GM19238 (cell line): ENCODE results near the gene RALGPS1.

Source experiments
- DNase-seq: peaks from one replicate; pipeline ENCODE4 v3.0.0; 2011; ENCODE audit warnings: low spot score; ENCODE audit not compliant: insufficient read length

Gene RALGPS1

GRCh38 chr9:127154003-127154389 is 239.4 kb downstream of the RALGPS1 start:
- DNase-seq, result no peak

DNA sequence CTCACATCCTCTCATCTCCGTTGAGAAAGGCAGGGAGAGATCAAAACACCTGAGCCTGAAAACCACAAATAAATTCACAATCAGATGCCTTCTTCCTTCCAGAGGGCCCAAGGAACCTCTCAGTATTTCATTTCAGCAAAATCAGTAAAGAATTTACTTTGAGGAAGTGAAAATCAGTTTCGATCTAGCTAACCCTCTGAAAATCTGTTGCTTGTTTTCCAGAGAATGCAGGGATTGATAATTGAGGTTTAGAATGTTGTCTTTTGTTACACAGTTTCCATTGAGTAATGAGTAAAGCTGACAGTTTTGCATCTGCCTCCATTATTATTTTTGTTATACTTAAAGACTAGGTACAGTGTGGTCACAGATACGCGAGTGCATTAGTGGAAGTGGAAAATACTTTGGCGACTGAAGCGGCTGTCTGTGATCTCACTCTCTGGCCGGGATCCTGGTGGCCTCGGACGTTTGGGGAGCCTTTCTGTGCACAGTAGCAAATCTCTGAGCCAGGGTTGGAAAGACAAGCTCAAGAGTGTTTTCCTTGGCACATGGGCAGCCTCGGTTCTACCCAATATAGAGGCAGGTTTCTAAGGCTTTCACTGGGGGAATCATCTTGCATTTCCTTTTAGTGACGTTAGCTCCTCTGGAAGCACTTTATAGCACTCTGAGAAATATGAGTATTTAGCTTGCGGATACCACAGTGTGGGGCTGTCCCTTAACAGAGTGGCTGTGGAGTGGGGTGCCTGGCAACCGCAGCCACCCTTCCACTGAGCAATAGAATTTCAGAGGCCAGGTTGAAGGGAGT is 240.0 kb downstream of the RALGPS1 start:
- no peak for DNase-seq

- DNase-seq, result no peak
Observed at GRCh38 chr9:127155314-127155960, 240.9 kb downstream of the RALGPS1 start.

DNA sequence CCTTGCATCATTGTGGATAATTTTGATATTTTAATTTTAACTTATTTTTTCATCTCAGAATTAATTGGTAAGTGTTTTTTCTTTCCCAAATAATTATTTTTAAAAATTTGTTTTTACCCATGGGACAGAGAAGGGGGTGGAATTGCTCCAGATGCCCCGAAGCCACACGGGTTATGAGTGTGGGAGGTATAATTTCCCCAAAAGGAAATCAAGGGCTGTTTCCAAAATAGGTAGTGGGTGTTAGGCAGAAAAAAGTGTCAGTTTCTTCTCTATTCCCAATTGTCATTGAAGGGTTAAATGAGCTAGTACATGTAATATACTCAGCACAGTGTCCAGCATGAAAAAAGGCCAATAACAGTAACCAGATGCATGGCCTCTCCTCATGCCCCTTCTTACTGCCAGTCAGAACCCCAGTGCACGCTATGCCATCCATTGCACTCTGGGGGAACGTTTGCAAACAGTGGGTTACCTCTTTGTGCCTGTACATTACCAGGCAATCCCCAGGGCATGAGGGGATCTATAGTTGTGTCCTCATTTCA is 244.3 kb downstream of the RALGPS1 start:
- no peak for DNase-seq

GRCh38 chr9:127159325-127159801 is 244.8 kb downstream of the RALGPS1 start:
- DNase-seq, result no peak

GRCh38 chr9:127159949-127160610 is 245.5 kb downstream of the RALGPS1 start:
- no peak for DNase-seq

GRCh38 chr9:127161081-127161624 is 246.6 kb downstream of the RALGPS1 start:
- DNase-seq, result no peak

DNA sequence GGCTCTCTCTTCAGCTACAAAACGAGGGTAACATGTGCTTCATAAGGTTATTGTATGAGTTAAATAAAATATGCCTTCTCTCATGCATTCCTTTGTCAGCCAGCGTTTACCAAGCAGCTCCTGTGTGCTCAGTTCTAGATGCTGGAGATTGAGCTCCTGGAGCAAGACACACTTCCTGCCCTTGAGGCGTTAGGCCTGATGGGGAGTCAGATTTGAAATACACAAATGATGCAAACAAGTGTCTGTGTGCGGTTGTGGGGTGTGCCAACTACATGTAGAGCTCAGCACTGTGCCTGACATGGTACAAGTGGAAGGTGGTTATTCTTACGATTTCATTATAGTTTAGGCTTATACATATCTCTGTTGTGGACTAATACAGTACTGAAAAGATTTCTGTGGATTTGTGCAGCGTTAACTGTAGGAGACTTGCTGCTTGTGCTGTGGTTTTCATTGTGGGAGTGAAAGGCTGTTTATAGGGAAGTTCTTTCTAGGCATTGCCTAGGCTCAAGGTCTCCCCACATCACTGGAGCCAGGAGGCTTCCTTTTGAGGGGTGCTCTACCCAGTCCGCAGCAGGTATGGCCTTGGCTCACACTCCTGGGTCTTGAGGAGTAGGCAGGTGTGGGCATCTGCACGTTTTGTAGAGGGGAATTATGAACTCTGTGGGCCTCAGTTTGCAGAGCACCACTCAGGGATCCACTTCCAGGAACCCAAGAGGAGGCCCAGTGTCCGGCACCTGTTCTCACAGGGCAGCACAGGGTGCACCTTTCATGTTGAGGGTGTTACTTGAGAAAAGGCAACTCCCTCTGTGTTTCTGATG is 247.7 kb downstream of the RALGPS1 start:
- no peak for DNase-seq

DNA sequence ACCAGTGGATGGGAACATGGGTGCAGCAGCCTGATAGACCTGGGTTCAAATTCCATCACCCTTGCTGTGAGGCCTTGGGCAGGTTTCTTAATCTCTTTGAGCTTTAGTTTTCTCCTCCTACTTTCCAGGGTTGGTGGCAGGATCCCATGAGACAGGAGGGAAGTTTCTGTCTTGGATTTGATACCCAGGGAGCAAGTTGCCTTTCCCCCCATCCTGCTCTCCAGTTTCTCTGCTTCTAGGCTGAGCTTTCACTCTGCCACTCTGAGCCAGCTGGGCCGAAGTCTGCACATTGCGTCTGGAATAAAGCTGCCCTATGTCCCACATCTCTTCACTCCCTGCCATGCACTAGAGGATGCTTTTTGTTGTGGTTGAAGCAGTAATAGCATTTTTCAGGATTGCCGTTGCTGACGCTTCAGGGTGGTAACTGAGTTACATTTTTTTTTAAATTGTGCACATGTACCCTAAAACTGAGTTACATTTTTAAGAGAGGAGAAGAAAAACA is 248.3 kb downstream of the RALGPS1 start:
- DNase-seq, result no peak

DNA sequence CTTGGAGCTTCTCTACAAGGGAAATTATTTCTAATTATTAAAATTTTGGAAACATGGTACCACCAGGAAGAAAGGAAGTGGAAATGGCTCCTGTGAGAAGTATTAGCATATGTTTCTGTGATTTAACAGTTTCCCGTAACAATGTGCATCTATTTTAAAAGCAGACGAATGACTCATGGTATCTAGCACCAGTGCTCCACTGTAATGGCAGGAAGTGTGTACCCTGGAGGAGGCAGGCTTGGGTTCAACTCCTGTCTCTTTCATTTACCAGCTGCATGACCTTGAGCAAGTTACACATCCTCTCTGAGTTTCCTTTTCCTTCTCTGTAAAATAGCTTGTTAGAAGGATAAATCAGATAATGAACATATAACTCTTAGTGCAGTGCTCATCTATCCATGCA is 248.8 kb downstream of the RALGPS1 start:
- DNase-seq, result no peak

- no peak for DNase-seq
Observed at GRCh38 chr9:127165116-127165515, 250.5 kb downstream of the RALGPS1 start.

- DNase-seq, result no peak
Observed at GRCh38 chr9:127166111-127166510, 251.5 kb downstream of the RALGPS1 start.

DNA sequence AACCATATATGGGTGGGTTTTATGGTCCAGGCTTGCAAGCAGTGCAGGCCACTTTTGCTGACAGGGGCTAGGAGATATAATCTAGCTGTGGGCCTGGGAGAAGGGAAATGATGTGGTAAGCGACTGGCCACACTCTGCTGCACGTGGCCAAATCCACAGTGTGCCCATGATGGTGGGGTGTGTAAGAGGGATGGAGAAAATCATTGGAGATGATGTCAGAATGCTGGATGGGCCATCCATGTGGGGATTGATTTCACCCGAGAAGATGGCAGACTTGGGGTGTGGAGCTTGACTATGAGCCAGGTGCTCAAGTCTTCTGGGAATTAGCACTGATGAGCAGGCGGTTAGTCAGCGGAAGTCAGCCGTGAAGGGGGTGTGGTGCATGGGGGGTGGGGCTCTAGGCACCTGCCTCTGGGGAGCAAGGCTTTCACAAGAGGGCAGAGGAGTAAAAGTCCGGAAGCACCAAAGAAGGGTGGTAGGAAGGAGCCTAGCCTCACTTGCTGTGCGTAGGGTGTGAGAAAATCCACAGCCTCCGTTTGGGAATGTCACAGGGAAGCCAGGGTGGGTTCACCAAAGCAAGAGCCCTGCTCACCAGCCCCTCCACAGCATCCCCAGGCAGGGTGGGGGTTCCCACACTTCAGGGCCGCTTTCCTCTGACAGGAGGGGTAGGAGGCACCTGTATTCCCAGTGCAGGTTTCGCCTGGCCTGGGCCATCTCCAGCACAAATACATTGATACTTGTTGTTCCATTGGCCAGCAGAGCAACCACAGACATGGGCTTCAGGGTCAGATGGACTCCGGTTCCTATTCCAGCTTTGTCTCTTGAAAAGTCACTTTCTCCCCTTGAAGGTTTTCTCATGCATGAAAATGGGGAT is 252.3 kb downstream of the RALGPS1 start:
- DNase-seq, result peak; percentile 74

DNA sequence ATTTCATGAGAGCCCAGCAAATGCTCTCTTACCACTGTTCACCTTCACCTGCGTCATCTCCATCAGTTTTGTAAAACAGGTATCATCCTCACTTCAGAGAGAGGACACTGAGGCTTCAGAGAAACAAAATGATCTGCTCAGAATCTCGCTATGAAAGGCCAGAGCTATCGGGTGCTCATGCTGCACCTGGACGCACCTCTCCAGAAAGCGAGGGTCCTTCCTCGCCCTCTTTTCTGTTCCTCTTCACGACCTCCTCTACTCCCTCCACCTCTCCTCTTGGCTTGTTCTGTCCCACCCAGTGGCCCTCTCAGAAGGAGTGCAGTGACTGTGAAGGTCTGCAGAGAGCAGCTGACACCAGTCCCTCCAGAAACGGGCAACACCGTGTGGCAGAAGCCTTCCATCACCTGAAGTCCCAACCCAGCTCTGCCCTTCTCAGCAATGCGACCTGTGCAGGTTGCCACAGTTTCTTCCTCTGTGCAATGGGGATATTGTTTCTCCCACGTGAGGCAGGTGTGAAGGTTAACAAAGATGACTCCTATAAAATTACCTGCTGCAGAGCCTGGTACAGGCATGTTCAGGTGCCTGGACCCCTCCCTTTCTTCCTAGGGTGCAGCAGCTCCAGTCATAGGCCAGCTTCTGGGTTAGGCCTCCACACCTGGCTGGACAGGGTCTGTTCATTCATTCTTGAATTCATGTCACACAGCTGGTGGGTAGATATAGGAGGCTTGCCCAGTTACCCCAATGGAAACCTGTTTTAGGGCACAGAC is 253.2 kb downstream of the RALGPS1 start:
- DNase-seq, result no peak

DNA sequence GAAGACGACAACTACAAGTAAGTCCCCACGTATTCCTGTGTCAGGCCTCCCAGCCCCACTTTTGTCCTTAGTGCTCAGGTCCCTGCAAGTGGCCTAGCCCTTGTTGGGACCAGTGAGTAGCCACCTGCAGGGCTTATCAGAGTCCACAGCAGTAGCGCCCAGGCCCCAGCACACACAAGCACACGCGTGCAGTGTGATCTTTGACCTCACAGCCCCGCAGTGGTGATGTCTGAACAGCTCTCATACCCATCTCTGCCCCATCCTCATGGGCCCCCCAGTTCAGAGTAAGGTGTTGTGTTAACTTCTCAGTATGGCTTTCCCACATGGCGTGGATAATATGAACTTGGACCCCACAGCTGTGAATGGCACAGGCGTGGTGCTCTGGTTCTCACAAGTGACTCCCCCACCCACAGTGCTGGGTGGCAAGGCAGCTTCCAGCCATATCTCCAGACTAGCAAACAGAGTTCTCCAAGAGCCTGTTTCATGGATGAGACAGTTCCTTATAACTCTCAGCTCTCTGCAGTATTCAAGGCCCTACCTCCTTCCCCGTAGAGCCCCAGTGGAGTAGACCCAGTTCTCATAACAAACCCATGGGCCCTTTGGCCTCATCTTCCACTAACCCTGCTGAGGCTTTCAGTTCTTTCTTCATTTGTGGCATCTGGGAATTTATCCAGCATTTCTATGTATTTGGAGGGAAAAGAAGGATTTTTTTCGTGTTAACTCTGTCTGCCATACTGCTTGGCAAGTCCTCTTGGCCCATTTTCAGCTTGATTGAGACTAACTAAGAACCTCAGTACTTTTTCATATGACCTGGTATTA is 254.4 kb downstream of the RALGPS1 start:
- no peak for DNase-seq

GRCh38 chr9:127169575-127169883 is 254.9 kb downstream of the RALGPS1 start:
- DNase-seq, result no peak

GRCh38 chr9:127170103-127170502 is 255.5 kb downstream of the RALGPS1 start:
- no peak for DNase-seq

GRCh38 chr9:127170652-127171051 is 256.1 kb downstream of the RALGPS1 start:
- DNase-seq, result no peak
